Measurements from ENCODE around the gene NDUFS4.
"Not testable (repeated sequence)": the region's sequence is repeated elsewhere in the genome, so short reads cannot be mapped to it uniquely, and the experiment has no call there.

The NDUFS4 gene

GRCh38 chr5:53671447-53671846 is 111.0 kb downstream of the NDUFS4 start:
- no peak for DNase-seq

- DNase-seq, result no peak
These were observed 113.7 kb downstream of the NDUFS4 start for GRCh38 chr5:53674121-53674520.

GRCh38 chr5:53677632-53678031 is 117.2 kb downstream of the NDUFS4 start:
- no peak for DNase-seq

- DNase-seq, result no peak
These were observed 118.7 kb downstream of the NDUFS4 start for GRCh38 chr5:53678981-53679660.

- no peak for DNase-seq
These were observed 120.6 kb downstream of the NDUFS4 start for GRCh38 chr5:53681079-53681478.

GRCh38 chr5:53691014-53691413 is 130.6 kb downstream of the NDUFS4 start:
- DNase-seq, result no peak

GRCh38 chr5:53694520-53695022 is 134.1 kb downstream of the NDUFS4 start:
- DNase-seq, result no peak

GRCh38 chr5:53710405-53710804 is 150.0 kb downstream of the NDUFS4 start:
- not testable (repeated sequence) for DNase-seq

- DNase-seq, result no peak
These were observed 151.9 kb downstream of the NDUFS4 start for GRCh38 chr5:53712327-53712726.

GRCh38 chr5:53713978-53714666 is 153.7 kb downstream of the NDUFS4 start:
- DNase-seq, result no peak

- DNase-seq, result no peak
These were observed 154.2 kb downstream of the NDUFS4 start for GRCh38 chr5:53714667-53715010.

GRCh38 chr5:53726121-53726520 is 165.7 kb downstream of the NDUFS4 start:
- DNase-seq, result no peak

- DNase-seq, result no peak
These were observed 170.5 kb downstream of the NDUFS4 start for GRCh38 chr5:53730943-53731342.
